Endodermal cell (in vitro differentiated cells): ENCODE results near the gene ANKRD23. TPM values are rescaled to one million over a fixed set of nuclear protein-coding genes. Genes with fewer than 3 reads are reported as not detected.
"Not testable (repeated sequence)": the region's sequence is repeated elsewhere in the genome, so short reads cannot be mapped to it uniquely, and the experiment has no call there.

Experiments
- DNase-seq: peaks from one replicate; pipeline ENCODE4 v3.0.0-alpha.2; 2017
- H3K27ac ChIP-seq: 2 replicates; pipeline ENCODE4 v1.5.1; 2013; ENCODE audit warnings: mild to moderate bottlenecking, low read depth, low read length, moderate library complexity
- H3K27me3 ChIP-seq: 2 replicates; pipeline ENCODE4 v1.6.1; 2013; ENCODE audit warnings: mild to moderate bottlenecking, low read length, moderate library complexity; ENCODE audit not compliant: insufficient read depth, control insufficient read depth, poor library complexity, severe bottlenecking
- H3K36me3 ChIP-seq: 2 replicates; pipeline ENCODE4 v1.7.0; 2013; ENCODE audit warnings: mild to moderate bottlenecking, low read length, moderate library complexity; ENCODE audit not compliant: control insufficient read depth, insufficient read depth
- H3K4me1 ChIP-seq: one replicate; pipeline ENCODE4 v1.7.0; 2013; ENCODE audit warnings: low read length; ENCODE audit not compliant: control insufficient read depth, insufficient read depth
- H3K4me3 ChIP-seq: 2 replicates; pipeline ENCODE4 v1.5.1; 2013; ENCODE audit warnings: mild to moderate bottlenecking, low read length, moderate library complexity
- H3K9ac ChIP-seq: 2 replicates; pipeline ENCODE4 v1.6.1; 2013; ENCODE audit warnings: mild to moderate bottlenecking, low read length, moderate library complexity; ENCODE audit not compliant: poor library complexity, severe bottlenecking; ENCODE audit errors: extremely low read depth
- H3K9me3 ChIP-seq: 2 replicates; pipeline ENCODE4 v1.6.1; 2013; ENCODE audit warnings: mild to moderate bottlenecking, low read length, moderate library complexity; ENCODE audit not compliant: control insufficient read depth
- H3K27ac Mint-ChIP-seq: 2 replicates; pipeline ENCODE4 v1.8.0; 2020; ENCODE audit warnings: mixed read lengths
- H3K27me3 Mint-ChIP-seq: 2 replicates; pipeline ENCODE4 v1.8.0; 2021; ENCODE audit warnings: mild to moderate bottlenecking, mixed read lengths; ENCODE audit not compliant: insufficient read depth
- H3K36me3 Mint-ChIP-seq: 2 replicates; pipeline ENCODE4 v1.8.0; 2020; ENCODE audit warnings: low read depth, mixed read lengths
- H3K4me1 Mint-ChIP-seq: 2 replicates; pipeline ENCODE4 v1.8.0; 2020; ENCODE audit warnings: mixed read lengths
- H3K4me3 Mint-ChIP-seq: 2 replicates; pipeline ENCODE4 v1.8.0; 2020; ENCODE audit warnings: mild to moderate bottlenecking, moderate library complexity, mixed read lengths
- H3K9me3 Mint-ChIP-seq: 2 replicates; pipeline ENCODE4 v1.8.0; 2020; ENCODE audit warnings: mild to moderate bottlenecking, mixed read lengths
- CTCF ChIP-seq: fragments of 200-600 bp; sonication (generic); conservative IDR thresholded peaks from 2 replicates; pipeline ENCODE4 v1.5.0; 2021; ENCODE audit warnings: antibody characterized with exemption, mild to moderate bottlenecking
- WGBS, 2 experiments: methylation state at CpG; one replicate each; pipeline versions ENCODE4 v1.1.5 to v1.1.7; 2013; ENCODE audit warnings: missing lambda C conversion rate in 2 of 2, mixed read lengths in 1 of 2; ENCODE audit not compliant: insufficient coverage in 1 of 2, insufficient read length in 1 of 2; 5-methylcytosine and 5-hydroxymethylcytosine counted together
- total RNA-seq, 2 donors: library from RNA; stranded (reverse); fragmentation: NEBNext Ultra II Directional in 1 of 2; extraction: Animal tissue kit (Norgen Biotek cat#: 25700) in 1 of 2; gene quantifications; 2 replicates in 1 of 2; 3 replicates in 1 of 2; pipeline ENCODE4 v1.2.1, GENCODE V29; 2021

The ANKRD23 gene
- total RNA-seq, 2 donors from 2014 or later = 2.6 to 3.6 TPM

GRCh38 chr2:96864343-96865091 is 20.7 kb upstream of the ANKRD23 start:
- Mint-ChIP-seq H3K27ac (no peak overlapping the region), H3K27me3 (no peaks in the 10 kb centered on the region), H3K4me1 (peaks cover 10% of the 10 kb centered on the region), H3K36me3 (peaks cover 48% of the 10 kb centered on the region), H3K9me3 (no peaks in the 10 kb centered on the region), H3K4me3 (no peak overlapping the region)
- TF ChIP-seq CTCF = no peak
- Histone ChIP-seq H3K9me3 (no peaks in the 10 kb centered on the region), H3K27ac (no peak overlapping the region), H3K4me3 (no peak overlapping the region), H3K36me3 (peaks cover 65% of the 10 kb centered on the region), H3K27me3 (no peaks in the 10 kb centered on the region), H3K4me1 (no peaks in the 10 kb centered on the region), H3K9ac (no peak overlapping the region)
- WGBS, 2 experiments = 96 to 98% methylated on average over 17 to 25 of the region's 25 CpGs
- DNase-seq = no peak

GRCh38 chr2:96863575-96864342 is 19.9 kb upstream of the ANKRD23 start:
- 95% methylated on average over 13 to 19 of the region's 19 CpGs for WGBS, 2 experiments
- peaks cover 48% of the 10 kb centered on the region for H3K36me3 Mint-ChIP-seq
- H3K4me1 ChIP-seq = peaks cover 5% of the 10 kb centered on the region
- H3K9ac ChIP-seq = no peak overlapping the region
- H3K9me3 ChIP-seq = no peaks in the 10 kb centered on the region
- TF ChIP-seq CTCF = no peak
- H3K27ac Mint-ChIP-seq = no peak overlapping the region
- no peak overlapping the region for H3K27ac ChIP-seq
- H3K4me3 ChIP-seq = no peak overlapping the region
- no peaks in the 10 kb centered on the region for H3K27me3 ChIP-seq
- H3K36me3 ChIP-seq = peaks cover 65% of the 10 kb centered on the region
- H3K4me3 Mint-ChIP-seq = no peak overlapping the region
- H3K9me3 Mint-ChIP-seq = no peaks in the 10 kb centered on the region
- peaks cover 18% of the 10 kb centered on the region for H3K4me1 Mint-ChIP-seq
- no peaks in the 10 kb centered on the region for H3K27me3 Mint-ChIP-seq
- peak; percentile 31 for DNase-seq

- H3K9ac ChIP-seq, H3K27me3 Mint-ChIP-seq, H3K27me3 ChIP-seq, H3K9me3 Mint-ChIP-seq, H3K27ac Mint-ChIP-seq, H3K4me1 ChIP-seq, DNase-seq, H3K4me3 ChIP-seq, H3K27ac ChIP-seq, H3K4me3 Mint-ChIP-seq, H3K9me3 ChIP-seq: not testable (repeated sequence)
- H3K4me1 Mint-ChIP-seq = peaks cover 19% of the 10 kb centered on the region
- H3K36me3 Mint-ChIP-seq = peaks cover 48% of the 10 kb centered on the region
- peaks cover 65% of the 10 kb centered on the region for H3K36me3 ChIP-seq
- 97 to 100% methylated on average over 2 to 4 of the region's 4 CpGs for WGBS, 2 experiments
Measured at GRCh38 chr2:96863056-96863455, 19.2 kb upstream of the ANKRD23 start.
